ENCODE results near the gene ADCK2.

ADCK2 gene

DNA sequence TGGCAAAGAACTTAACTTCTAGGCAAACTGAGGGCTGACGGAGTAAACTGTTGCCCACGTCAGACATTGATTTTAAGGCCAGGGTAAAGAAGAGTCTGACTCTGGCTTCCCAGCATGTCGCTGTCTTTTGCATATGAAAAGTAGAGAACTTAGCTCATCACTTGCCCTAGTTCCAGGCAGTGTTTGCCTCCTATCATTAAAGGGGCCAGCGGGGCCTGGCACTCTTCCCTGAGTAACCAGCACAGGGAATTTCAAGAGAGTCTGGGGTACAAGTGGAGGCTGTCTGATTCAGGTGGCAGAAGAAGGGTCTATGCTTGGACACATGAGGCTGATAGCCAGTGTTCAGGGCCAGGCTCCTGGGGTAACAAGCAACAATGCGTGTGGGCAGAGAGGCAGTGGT is 36.9 kb upstream of the ADCK2 start:
- DNase-seq (ENCODE audit: low read depth in 1 of 2, low spot score in 1 of 2), result no peak
- H3K4me3 ChIP-seq (replicated peaks; ENCODE audit: insufficient read depth, low read length), result no peak overlapping the region
- peaks cover 27% of the 10 kb centered on the region for H3K27me3 ChIP-seq (ENCODE audit: insufficient read depth, poor library complexity, severe bottlenecking)
- TF ChIP-seq REST (IDR thresholded peaks at IDR 0.05; ENCODE audit: insufficient replicate concordance, low read depth), result no peak
- TF ChIP-seq SPI1 (IDR thresholded peaks at IDR 0.05; ENCODE audit: borderline replicate concordance, low read depth), result no peak
- TF ChIP-seq GABPA (IDR thresholded peaks at IDR 0.05; ENCODE audit: low read depth), result no peak
- TF ChIP-seq CTCF (IDR thresholded peaks at IDR 0.05; ENCODE audit: insufficient read depth, low read length), result no peak
- no peak for TF ChIP-seq POLR2AphosphoS5 (IDR thresholded peaks at IDR 0.05; ENCODE audit: low read depth)
- H3K27ac ChIP-seq (replicated peaks), result no peak overlapping the region

DNA sequence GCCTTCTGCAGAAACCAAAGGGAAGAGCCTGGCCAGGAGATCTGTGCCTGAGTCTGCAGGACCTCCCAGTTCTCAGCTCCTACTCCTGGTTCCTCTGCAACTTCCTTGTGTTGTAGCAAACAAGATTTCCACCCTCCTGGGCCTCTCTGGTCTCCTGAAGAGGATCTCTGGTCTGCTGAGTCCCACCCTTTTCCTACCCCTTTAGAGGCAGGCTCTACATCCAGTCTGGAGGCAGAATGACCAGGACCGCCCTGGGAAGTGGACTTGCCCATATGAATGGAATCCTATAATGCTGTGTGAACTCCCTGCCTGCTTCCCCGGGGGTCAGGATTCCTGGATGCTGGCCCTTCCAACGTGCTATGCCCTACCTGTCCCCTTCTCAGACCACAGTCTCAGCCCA is 35.3 kb upstream of the ADCK2 start:
- Histone ChIP-seq H3K27me3 (ENCODE audit: insufficient read depth, poor library complexity, severe bottlenecking) (peaks cover 38% of the 10 kb centered on the region), H3K4me3 (replicated peaks; ENCODE audit: insufficient read depth, low read length) (no peak overlapping the region), H3K27ac (replicated peaks) (no peak overlapping the region)
- DNase-seq (ENCODE audit: low read depth in 1 of 2, low spot score in 1 of 2), result no peak
- TF ChIP-seq SPI1 (IDR thresholded peaks at IDR 0.05; ENCODE audit: borderline replicate concordance, low read depth) (no peak), REST (IDR thresholded peaks at IDR 0.05; ENCODE audit: insufficient replicate concordance, low read depth) (no peak), GABPA (IDR thresholded peaks at IDR 0.05; ENCODE audit: low read depth) (no peak), CTCF (IDR thresholded peaks at IDR 0.05; ENCODE audit: insufficient read depth, low read length) (no peak), POLR2AphosphoS5 (IDR thresholded peaks at IDR 0.05; ENCODE audit: low read depth) (no peak)

DNA sequence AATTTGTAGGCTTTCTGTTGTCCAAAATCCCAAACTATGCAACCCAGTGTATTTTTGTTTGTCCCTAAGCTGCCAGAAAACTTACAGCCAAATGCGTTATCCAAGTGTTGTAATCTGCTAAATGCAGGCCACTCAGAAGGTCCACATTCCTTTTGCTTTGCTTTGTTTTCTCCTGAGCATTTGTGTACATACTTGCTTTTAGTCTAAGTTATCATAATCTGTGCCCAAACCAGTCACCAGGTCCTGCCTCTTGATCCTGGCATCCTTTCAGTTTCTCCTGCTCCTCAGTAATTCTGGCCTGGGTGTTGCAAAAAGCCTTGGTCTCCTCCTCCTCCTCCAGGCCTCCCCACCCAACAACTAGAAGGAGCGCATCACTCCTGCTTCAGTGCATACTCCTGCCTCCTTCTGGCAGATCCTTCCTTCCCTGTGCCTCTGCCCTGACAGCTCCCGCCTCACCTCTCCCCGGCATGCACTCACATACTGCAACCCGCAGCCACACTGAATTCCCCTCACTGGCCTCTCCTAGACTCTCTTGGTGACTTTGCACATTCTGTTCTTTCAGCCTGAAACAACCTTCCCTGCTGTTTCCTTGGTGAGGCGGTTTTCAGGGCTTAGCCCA is 34.5 kb upstream of the ADCK2 start:
- no peak overlapping the region for H3K4me3 ChIP-seq (replicated peaks; ENCODE audit: insufficient read depth, low read length)
- peaks cover 38% of the 10 kb centered on the region for H3K27me3 ChIP-seq (ENCODE audit: insufficient read depth, poor library complexity, severe bottlenecking)
- H3K27ac ChIP-seq (replicated peaks), result no peak overlapping the region
- TF ChIP-seq REST (IDR thresholded peaks at IDR 0.05; ENCODE audit: insufficient replicate concordance, low read depth) (no peak), POLR2AphosphoS5 (IDR thresholded peaks at IDR 0.05; ENCODE audit: low read depth) (no peak), CTCF (IDR thresholded peaks at IDR 0.05; ENCODE audit: insufficient read depth, low read length) (no peak), SPI1 (IDR thresholded peaks at IDR 0.05; ENCODE audit: borderline replicate concordance, low read depth) (no peak), GABPA (IDR thresholded peaks at IDR 0.05; ENCODE audit: low read depth) (no peak)
- no peak for DNase-seq (ENCODE audit: low read depth in 1 of 2, low spot score in 1 of 2)
